HG03103 (cell line): ENCODE data around the gene PACSIN3.
"Not testable (repeated sequence)": the region's sequence is repeated elsewhere in the genome, so short reads cannot be mapped to it uniquely, and the experiment has no call there.

Source experiments
- ATAC-seq: cut with Tn5 transposase; IDR thresholded peaks from one replicate; pipeline ENCODE4 v1.9.1; 2021; ENCODE audit warnings: low read depth; ENCODE audit not compliant: unreplicated experiment

PACSIN3 gene

GRCh38 chr11:47198161-47198560, 11.9 kb upstream of the PACSIN3 start:
- not testable (repeated sequence) for ATAC-seq

GRCh38 chr11:47192111-47192510, 5.9 kb upstream of the PACSIN3 start:
- no peak for ATAC-seq

DNA sequence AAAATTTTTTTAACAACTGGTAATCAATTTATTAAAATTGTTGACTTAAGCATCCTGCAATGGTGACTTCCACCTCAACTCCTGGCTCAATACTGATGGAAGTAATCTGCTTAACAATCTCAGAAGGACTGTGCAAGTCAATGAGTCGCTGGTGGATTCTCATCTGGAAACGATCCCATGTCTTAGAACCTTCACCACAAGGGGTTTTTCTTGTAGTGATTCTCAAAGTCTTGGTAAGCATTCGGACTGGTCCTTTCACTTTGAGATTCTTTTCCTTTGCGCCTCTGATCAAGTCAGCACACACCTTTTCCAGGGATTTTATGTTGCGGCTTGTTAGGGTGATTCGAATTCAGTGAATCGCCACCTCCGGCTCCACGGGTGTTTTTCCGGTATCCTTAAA, 4.9 kb upstream of the PACSIN3 start:
- ATAC-seq, result not testable (repeated sequence)

DNA sequence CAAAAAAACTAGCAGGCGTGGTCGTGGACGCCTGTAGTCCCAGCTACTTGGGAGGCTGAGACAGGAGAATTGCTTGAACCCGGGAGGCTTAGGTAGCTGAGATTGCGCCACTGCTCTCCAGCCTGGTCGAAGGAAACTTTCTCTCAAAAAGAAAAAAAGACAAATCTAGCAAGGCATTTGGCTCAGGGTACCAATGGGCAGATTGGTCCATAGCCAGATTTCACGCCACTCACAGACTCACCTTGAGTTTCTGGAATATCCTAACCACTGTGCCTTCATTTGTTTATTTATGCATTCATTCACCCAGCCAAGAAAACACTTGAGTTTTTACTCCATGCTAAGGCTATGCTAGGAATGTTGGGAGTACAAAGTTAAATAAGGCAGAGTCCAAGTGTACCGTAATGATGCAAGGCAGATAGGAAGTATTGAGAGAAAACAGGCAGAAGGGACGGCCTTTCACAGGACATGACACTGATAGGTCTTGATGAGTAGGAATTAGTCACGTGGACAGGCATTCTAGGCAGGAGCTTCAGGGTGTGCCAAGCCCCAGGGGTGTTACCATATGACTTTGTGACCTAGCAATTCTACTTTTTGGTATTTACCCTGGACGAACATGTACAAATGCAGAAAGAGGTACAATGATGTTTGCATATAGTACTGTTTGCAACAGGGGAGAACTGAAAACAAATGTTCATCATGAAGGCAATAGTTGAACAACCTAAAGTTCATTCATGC, 3.0 kb upstream of the PACSIN3 start:
- ATAC-seq, result no peak

- no peak for ATAC-seq
These were observed 2.0 kb upstream of the PACSIN3 start for GRCh38 chr11:47188259-47188658.

GRCh38 chr11:47187723-47188122, 1.5 kb upstream of the PACSIN3 start:
- ATAC-seq, result no peak

DNA sequence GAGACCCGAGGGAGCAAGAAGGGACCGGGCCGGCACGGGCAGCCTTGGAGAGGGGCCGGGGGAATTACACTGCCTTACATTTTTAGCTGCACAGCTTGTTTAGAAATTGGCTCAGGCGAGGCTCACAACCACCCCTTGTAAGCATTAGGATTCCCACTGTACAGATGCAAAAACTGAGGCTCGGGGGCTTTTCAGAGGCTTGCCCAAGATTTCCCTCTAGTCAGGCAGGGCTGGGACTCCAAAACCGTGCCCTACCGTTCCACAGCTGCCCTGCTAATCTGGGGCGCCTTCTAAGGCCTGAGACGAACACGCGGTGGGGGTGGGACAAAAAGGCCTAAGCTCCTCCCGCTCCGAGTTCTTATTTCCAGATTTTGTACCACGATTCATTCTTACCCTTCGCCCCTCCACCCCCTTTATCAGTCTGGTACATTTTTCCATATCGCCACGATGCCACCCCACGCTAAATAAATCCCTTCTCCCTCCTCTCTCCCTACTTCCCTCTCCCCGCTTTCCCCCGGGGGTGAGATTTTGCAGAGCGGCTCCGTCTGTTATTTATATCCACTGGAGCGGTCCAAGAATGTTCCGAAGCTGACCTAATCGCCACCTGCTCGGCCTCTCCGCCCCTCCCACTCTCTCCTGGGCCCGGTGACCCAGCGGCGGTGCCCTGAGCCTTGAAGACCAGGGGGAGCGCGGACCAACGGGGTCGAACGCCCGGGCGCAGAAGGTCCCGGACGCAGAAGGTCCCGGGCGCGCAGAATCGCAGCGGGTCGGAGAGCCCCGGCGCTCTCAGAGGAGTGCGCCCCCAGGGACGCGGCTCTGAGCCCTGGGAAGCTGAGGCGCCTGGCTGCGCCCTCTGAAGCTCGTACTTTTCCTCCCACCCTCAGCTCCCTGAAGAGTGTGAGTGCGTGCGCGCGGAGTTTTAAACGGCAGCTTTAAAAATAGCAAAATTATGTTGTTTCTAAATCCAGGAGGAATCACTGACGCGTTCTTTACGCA, 764 bp upstream of the PACSIN3 start:
- no peak for ATAC-seq

GRCh38 chr11:47185305-47186075, 744 bp downstream of the PACSIN3 start:
- ATAC-seq, result no peak

DNA sequence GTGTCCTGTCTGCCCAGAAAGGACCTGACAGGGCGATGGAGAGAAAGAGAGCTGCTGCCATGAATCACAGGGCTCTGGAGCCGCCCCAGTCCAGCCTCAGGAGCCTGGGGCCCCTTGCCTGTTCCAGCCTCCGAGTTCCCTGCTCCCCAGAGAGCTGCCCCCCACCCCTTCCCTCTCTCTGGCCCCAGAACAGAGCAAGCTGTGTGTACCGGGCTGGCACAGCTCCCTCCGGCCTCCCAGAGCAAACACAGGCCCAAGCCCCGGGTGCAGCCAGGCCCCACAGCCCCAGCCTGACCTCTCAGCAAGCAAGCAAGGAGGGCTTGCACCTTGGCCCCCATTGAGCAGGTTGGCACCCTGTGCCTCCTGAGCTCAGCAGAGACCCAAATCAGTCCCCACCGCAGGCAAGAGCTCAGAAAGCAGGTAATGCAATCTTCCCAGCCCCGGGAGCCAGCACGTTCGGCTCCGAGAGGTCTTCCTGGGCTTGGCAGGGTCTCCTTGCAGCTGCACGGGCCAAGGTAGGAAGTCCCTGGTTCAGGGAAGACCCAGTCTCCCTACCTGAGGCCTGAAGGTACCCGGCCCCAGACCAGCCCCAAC, 1.4 kb downstream of the PACSIN3 start:
- ATAC-seq, result no peak

GRCh38 chr11:47183969-47184368, 2.3 kb downstream of the PACSIN3 start:
- ATAC-seq, result no peak

DNA sequence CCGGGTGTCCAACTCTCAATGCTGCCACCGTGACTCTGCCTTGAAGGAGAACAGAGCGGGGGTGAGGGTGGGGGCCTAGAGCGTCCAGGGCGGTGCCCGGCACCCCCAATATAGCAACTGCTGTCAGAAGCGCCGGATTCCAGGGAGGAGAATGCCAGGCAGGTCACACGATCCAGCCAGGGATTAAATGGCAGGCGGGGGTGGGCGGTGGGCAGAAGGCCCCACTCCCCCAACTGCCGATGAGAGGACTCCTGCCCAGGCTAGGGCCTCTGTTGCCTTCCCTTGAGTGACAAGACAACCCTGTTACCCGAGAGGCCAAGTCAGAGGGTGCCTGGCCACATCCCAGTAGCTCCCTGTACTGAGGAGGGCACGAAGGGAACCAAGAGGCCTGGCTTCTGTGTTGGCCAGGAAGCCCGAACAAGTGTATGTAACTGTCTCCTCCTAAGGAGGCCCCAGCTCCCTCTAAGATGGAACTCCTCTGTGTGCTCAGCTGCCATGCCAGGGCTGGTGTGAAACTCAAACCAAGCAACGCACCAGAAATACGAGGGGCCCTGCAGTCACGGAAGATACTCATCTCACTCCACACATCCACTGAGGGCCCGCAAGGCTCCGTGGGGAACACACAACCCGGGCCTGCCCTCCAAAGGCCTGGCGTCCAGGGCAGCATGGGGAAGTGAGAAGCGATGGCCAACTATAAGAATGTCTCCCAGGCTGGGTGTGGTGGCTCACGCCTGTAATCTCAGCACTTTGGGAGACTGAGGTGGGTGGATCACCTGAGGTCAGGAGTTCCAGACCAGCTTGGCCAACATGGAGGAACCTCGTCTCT, 3.0 kb downstream of the PACSIN3 start:
- ATAC-seq, result no peak

DNA sequence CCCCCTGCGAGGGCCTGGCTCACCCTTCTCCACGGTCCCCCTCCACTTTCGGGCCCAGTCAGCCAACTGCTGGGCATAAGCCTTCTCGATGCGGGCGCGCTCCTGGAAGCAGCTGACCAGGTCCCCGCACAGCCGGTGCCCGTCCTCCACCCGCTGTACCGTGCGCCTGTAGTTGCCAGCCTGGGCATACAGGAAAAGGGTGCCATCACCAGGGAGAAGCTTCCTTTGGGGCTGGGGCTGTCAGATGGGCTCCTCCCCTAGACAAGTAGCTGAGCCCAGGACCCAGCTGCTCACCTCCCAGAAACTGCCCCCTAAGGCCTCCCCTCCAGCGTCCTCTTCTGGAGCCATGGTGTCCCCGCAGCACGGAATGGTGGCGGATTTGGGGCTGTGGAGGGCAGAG, 3.9 kb downstream of the PACSIN3 start:
- ATAC-seq, result no peak

GRCh38 chr11:47181271-47181670, 5.0 kb downstream of the PACSIN3 start:
- no peak for ATAC-seq

GRCh38 chr11:47180006-47180787, 6.0 kb downstream of the PACSIN3 start:
- no peak for ATAC-seq

DNA sequence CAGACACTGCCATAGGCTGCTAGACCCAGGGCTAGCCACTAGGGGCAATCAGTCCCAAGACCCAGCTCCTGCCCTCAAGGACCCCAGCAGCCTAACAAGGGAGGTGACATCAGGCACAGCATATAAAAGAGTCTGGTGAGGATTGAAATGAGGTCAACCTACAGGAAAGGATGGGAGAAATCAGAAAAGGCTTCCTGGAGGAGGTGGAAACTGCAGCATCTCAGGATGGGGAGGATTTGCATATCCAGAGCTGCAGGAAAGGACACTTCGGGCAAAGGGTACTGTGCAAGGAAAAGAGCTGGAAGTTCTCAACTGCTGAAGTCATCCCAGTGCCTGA, 6.6 kb downstream of the PACSIN3 start:
- no peak for ATAC-seq

DNA sequence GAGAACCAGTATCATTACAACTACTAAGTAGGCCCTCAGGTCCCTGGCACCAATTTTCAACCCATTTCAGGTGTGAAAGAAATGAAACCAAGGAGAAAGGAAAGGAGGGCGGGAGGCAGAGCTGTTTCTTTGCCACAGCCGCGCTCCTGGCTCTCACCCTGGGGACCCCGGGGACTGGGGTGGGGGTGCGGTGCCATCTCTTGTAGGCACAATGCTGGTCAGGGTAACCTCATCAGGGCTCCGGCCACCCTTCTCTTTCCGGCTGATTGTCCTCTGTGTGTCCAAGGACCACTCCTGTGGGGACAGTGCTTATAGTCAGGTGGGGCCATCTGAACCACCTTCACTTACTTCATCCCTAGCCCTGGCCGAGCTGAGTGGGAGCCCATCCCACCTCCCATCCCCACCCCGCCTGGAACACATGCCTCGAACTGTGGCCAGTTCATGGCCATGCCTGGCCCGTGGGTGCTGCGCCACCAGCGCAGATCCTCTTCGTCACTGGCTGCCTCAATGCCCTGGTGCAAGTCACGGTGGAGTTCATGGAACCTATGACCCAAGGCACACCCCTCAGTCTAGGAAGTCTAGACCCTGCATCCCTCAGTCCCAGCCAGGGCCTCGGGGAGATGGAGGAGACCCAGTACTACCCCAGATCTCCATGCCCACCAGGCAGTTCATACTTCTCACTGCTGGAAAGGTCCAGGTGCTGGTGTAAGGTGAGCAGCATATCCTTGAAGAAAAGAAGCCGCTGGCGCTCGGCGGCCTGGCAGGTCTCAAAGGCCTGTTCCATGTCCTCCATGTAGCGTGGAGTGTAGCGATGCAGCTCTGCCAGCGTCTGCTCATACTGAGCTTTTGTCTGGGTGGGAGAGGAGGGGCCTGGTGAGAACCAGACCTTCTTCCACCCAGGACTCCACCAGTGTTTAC, 7.2 kb downstream of the PACSIN3 start:
- no peak for ATAC-seq

DNA sequence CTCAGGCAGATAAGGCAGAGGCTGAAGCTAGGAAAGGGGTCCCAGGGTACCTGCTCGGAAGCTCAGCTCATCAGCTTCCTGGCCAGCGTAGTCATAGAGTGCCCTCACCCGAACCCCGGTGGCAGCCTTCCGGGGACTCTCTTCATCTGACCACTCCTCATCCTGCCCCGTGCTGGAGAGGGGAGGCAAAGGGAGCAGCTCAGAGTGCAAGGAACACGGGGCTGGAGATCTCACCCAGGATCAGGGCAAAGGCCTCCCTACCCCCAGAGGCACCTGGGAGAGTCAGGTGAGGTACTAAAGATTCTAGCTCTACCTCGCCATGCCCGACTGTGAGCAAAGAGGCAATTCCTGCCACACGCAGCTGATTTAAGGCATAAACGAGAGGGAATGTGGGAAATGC, 7.9 kb downstream of the PACSIN3 start:
- no peak for ATAC-seq

DNA sequence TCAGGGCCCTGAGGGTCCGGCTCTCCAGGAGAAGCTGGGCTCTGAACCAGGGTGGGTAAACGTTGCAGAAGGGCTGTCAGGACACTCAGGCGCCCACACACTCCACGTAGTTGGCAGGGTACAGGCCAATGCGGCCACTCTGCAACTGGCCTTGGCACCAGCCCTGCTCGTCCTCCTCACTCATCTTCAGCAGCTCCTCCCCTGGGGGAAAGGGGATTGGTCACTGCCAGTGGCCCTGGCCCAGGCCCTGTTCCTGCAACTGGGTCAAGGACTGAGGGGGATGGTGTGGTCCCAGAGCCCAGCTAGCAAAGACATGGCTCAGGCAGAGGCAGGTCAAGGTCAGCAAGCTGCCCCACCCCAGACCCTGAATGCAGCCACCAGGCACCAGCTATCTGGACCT, 8.4 kb downstream of the PACSIN3 start:
- ATAC-seq, result no peak
